ENCODE data around the gene KCNJ1. TPM values are rescaled to one million over a fixed set of nuclear protein-coding genes. Genes with fewer than 3 reads are reported as not detected.
A peak's percentile ranks its signal among the peaks of the same experiment; 100 is the strongest.

The KCNJ1 gene
- polyA plus RNA-seq (ENCODE audit: insufficient read length) = 0.14 TPM

DNA sequence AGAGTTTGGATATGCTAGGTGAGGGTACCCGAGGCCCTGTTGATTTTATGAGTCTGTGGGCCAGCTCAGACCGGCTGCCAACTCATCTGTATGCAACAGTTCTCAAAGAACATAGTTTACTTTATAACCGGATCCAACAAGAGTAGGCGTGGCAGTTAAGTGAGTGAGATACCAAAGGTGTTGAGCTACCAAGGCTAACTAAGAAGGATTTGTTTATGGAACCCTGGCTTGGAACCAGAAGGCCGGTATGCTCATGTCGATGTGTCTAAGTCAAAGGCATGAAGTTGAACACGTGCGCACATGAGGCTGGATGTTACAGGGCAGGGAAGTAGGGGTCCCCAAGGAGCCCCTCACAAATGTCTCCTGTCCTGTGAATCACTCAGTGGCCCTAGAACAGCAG is at the start of gene KCNJ1:
TSS of gene KCNJ1 (minus strand) at position 20 of the 400 bp plus-strand sequence. CDS start 27,053 bp downstream, outside the sequence.
- no peak for DNase-seq

DNA sequence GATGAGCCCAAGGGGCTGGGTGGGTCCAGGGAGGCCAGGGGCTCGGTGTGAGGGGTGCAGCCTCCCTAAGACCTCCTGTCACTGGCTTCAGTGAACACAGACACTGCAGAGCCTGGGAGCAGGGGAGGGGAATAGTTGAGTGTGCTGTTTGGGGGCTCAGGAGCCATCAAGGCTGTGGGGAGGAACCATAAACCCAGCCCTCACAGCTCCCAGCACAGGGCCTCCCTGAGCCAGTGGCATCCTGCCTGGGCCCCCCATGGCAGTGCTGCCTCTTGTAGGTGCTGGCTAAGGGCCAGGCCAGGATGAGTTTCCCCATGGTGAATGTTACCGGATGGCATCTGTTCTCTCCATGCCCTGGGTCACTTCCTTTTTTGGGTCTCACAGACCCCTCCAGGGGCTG is 49.6 kb upstream of the KCNJ1 start:
- no peak for DNase-seq

DNA sequence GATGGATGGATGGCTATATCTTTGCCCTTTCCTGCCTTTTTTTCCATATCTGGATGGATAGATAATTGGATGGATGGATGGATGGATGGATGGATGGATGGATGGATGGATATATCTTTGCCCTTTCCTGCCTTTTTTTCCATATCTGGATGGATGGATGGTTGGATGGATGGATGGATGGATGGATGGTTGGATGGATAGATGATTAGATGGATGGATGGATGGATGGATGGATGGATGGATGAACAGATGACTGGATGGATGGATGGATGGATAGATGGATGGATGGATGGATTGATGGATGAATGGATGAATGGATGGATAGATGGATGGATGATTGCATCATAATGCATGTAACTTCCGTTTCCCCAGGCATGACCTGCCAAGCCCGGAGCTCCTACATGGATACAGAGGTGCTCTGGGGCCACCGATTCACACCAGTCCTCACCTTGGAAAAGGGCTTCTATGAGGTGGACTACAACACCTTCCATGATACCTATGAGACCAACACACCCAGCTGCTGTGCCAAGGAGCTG is 49.0 kb upstream of the KCNJ1 start:
- DNase-seq = no peak

DNA sequence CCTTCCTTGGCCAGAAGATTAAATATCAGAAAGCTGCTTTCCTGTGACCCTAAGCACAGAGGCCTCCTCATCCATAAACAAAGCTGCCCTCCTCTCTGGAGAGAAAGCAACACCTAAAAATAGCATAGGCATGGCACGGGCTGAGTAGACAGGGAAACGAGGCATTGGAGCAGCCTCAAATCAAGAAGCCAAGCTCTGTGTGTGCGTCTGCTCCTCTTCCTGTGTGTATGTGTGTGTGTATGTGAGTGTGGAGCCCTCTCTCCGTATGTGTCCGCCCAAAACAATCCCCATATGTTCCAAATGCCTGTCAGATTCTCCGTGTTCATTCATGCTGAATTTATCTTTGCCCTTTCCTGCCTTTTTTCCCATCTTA is 48.0 kb upstream of the KCNJ1 start:
- DNase-seq = no peak

DNA sequence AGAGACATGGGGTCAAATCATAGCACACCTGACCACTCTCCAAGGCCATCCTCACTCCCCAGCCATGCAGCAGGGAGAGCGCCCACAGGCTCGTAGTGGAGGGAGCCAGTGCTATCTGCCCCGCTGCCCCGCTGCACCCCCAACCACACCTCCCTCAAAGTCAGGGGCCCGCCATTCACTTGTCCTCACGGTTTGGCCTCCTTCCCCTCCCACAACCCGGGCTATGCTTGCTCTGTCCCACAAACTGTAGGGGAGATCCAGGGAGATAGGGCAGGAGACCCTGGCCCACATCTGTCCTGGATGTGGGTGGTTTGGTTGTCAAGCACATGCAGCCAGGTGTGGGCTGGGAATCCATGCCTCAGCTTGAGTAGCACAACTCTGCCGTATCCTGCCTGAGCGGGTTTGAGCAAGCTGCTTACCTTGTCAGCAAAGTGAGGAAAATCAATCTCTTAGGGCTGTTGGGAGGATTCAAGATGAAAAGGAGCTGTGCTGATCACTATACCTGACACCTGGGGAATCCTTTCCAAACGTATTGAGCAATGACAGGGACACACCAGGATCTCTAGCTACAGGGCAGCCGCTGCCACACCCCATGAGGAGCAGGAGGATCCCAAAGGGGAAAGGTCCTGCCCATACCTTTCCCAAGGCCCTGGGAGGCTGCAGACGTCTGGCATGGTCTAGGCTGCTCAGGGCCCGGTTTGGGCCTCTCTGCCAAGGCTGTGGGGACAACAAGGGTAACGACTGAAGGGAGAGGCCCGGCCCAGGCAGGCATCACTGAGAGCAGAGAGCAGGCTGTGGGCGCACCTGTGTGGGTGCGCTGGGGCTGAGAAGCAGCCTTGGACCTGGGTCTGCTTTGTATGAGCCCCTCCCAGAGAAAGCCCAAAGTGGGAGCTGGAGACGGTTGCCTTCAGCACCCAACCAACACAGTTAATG is 47.4 kb upstream of the KCNJ1 start:
- no peak for DNase-seq

DNA sequence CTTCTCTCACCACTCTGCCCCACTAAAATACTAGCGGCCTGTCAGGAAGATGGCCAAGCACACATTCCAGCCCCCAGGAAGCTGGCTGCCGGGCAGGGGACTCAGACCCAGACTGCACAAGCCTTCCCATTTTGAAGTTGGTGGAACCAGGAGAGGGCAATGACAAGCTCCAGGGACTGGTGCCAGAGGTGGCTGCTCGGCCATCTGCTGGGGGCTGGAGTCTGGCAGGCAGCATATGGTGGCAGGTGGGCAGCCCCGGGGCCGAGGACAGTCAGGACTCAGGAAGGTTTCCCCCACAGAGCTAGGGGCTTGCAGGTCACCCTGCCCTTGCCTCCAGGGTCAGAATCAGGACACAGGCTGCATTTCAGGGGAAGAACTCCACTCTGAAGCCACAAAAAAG is 46.7 kb upstream of the KCNJ1 start:
- no peak for DNase-seq

DNA sequence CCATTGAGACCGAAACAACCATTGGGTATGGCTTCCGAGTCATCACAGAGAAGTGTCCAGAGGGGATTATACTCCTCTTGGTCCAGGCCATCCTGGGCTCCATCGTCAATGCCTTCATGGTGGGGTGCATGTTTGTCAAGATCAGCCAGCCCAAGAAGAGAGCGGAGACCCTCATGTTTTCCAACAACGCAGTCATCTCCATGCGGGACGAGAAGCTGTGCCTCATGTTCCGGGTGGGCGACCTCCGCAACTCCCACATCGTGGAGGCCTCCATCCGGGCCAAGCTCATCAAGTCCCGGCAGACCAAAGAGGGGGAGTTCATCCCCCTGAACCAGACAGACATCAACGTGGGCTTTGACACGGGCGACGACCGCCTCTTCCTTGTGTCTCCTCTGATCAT is 44.6 kb upstream of the KCNJ1 start:
- DNase-seq = no peak

DNA sequence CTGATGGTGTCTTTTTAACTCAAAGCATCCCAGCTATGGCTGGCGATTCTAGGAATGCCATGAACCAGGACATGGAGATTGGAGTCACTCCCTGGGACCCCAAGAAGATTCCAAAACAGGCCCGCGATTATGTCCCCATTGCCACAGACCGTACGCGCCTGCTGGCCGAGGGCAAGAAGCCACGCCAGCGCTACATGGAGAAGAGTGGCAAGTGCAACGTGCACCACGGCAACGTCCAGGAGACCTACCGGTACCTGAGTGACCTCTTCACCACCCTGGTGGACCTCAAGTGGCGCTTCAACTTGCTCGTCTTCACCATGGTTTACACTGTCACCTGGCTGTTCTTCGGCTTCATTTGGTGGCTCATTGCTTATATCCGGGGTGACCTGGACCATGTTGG is 44.1 kb upstream of the KCNJ1 start:
- DNase-seq = no peak

DNA sequence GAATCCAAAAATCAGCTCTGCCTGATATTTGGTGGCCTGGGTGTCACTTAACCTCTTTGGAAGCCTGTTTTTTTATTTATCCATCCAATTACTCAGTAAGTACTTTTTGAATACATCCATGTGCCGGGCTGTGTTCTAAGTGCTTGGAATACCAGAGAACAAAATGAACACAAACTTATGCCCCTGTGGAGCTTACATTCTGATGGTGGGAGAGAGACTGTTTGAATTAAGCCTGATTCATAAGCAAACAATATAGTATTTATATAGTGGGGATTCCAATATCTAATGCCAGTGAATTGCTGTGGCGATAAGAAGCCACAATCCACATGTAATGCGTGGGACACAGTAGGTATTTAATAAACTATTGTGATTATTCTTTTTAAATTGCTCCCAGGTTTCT is 43.5 kb upstream of the KCNJ1 start:
- no peak for DNase-seq

DNA sequence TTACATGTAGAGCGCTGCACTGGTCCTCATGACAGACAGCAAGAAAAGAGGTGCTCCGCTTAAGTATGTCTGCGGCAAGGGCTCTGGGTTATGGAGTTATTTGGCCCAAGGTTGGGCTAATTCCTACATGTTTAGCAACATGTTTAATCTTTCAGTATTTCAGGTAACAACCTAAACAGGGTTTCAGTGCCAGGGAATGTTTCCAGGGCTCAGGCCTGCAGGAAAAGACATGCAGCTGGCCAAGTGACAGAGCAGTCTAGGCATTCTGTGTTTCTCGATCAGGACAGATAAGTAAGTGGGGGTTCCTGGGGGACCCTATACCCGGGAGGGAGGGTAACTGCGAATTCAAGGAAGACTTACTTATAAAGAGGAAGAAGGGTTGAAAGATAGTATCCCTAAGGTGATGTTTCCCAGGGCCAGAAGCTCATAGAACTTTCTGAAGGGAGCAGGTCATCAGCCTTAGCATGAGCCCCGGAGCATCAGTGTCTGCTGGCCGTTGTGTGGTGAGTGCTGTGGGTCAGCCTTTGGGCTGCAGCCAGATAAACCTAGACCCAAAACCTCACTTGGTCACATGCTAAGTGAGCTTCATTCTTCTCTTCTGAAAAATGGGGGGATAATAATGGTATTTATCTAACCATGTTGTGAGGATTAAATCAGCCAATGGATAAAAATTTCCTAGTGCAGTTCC is 42.5 kb upstream of the KCNJ1 start:
- no peak for DNase-seq

DNA sequence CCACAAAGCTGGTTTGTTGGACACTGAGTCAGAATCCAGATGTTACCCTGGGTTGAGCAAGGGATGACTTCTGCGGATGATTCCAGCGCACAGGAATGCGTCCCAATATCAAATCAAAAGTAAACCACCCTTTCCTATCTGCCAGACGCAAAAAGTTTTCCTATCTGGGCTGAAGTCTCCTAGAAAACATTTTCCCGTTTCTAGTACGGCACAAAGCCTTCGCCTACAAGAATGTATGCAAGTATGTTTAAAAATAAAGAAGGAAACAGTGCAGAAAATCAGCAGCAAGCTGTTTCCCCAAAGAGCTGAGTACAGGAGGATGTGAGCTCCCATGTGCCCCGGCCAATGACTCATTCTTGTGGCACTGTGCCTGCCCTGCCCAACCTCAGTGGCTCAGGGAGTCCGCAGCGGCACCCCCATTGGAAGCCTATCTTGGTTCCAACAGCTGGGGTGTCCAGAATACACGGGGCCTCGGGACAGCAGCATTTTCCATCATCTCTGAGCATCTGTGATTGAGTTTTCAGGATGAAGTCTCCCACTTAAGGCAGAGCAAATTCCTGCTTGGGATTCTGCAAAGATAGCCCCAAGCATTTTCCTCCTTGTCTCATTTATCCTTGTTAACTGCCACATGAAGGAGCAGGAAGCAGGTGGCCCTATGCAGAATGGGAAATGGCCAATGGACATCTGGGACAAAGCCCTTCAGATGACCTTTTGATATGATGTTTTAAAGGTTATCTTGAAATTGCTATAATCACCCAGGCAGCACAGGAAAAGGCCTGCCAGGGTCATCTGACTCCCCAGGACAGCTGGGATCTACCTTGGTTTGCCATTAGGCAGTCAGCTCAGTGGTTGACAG is 41.5 kb upstream of the KCNJ1 start:
- peak; percentile 54 for DNase-seq

DNA sequence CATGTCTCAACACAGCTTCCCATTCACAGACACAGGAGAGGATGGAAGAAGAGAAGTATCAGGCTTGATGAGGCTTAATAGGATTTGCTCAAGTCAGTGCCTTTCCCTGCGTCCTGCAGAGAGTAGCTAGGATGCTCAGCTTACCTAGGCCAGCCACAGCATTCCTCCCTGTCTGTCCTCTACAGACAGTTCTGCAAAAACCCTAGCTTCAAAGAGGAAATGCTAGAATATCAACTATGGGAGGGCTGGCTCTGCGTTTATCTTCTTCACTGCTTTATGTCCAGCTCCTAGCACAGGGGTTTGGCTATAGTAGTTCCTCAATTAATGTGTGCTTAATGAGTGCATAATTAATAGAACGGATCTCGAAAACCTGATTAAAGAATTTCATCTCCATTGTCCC is 40.5 kb upstream of the KCNJ1 start:
- DNase-seq = no peak

DNA sequence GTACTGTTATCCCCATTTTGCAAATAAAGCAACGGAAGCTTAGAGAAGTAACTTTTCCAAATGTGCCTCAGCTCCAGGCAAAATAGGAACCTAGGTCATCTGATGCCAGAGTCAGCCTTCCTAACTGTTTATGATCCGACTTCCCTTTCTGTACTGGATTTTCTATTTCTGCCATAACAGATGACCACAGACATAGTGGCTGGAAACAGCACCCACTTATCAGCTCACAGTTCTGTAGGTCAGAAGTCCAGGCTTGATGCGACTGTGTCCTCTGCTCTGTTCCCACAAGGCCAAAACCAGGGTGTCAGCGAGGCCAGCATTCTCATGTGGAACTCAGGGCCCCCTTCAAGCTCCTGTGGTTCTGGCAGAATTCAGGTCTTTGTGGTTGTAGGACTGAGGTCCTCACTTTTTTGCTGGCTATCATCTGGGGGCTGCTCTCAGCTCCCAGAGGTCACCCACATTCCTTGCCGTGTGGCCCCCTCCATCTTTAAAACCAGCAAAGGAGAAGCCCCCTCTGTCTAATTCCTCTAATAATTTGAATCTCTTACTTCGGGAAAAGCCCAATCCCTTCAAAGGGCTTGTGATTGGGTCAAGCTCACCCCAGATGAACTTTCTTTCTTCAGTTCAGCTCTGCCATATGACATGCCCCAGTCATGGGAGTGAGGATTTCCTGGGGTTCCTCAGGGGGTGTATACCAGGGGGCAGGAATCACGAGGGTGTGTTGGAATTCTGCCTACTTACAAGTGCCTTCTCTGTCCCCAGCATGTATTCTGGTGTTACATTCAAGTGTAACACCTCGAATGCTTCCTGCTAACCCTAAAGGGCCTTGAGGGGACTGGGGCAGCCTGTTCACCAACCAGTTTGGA is 39.3 kb upstream of the KCNJ1 start:
- DNase-seq = no peak

DNA sequence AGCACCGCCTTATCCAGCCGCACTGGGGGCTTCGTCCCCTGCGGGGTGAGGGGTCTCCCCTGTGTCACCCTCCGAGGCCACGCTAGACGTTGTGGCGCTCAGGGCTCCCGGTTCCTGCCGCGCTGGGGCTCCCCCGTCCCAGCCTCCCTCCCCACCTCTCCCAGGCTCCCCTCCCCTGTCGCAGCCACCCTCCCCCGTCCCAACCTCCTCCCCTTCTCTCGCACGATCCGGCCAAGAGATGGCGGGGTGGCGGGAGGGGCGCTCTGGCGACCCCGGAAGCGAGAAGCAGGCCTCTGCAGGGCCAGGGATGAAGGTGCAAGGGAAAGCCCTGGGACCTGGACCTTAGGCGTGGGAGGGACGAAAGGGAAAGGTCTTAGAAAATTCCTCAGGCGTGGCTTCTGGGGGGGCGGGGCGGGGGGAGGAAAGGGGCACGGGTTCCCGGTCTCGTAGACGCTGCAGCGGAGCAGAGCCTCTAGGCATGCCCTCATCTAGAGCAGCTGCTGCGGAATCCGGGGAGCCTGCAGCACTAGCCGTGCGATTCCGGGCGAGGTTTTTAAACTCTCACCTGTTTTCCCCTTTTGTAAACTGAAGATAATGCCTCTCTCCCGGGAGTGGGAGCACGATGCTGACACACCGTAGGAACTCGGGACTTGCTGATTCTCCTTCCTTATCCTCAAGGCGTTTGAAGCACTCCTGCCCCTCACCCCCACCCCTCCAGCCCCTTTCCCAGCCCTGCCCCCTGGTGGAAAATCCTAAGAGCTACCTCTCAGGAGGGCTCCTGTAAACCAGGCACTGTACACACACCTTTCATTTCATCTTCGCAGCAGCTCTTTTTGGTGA is 38.5 kb upstream of the KCNJ1 start:
- no peak for DNase-seq

DNA sequence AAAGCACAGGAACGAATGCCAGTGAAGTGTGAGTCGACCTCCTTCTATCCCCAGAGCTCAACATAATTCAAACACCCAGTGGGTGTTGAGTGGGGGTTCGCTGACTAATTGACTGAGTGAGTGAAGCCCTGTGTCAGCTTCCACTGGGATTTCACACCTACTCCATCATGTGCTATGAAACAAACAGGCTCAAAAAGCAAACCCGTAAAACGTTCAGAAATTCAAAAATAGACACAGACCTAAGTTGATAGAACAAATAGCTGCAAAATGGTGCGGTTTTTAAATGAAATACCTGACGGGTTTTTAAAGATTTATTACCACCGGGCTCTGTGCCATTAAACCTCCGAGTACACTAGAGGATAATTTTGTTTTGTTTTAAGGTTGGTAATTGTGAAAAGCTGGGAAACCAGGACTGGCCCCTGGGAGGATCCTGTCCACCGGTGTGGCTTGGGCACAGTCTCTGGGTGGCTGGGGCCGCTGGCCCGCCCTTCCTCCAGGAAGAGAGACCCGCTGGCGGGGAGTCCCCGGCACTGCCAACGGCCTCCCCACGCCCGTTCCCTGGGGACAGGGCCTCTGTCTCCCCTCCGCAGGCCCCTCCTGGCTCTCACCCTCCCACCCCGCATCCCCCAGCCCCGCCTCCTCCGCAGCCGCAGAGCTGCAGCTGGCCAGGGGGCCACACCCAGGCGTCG is 37.7 kb upstream of the KCNJ1 start:
- DNase-seq = peak; percentile 37

DNA sequence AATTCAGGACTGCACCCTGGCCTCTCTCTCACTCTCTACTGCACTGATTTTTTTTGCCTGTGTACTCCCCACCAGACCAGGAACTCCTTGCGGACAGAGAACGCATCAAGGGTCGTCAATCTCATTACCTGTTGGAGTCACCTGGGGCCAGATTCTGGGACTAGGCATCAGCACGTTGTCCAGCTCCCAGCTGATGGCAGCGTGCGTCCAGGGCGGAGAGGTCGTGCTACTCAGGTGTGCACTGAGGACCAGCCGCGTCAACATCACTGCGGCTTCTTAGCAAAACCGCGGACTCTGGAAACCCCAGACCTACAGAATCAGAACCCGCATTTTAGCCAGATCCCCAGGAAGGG is 37.2 kb upstream of the KCNJ1 start:
- DNase-seq = no peak

DNA sequence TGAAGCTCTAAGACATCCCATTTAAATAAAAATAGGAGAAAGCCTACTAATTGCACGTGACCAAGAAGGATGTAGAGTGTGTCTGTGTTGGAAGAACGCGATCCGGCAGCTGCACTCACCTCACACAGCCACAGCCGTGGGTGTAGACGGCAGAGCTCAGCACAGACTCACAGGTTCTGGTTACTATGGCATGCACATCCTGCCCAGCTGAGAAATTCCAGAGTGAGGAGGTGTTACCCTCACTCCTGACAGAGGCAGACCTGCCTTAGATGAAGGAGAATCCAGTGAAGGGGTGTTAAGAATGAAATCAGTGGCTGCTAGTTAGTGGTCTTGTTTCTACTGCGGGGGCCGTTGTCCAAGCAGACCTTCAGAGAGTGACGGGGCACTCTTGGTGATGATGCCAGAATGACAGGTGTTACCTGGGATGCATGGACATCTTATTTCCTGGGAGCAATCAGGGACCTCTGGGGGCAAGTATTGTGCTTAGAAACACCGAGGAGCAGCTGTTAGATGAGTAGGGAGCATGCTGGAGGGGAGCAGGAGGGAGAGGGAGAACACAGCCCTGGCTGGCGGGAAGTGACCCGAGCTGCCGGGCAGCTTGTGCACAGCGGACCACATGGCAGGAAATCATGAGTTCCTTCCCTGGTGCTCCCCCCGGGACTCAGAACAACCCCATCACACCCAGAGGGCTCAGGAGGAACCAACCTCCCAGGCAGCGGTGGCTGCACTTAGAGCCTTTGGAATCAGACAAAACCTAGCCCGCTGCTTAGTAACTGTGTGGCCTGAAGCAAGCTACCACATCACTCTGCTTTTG is 36.4 kb upstream of the KCNJ1 start:
- DNase-seq = peak; percentile 43

DNA sequence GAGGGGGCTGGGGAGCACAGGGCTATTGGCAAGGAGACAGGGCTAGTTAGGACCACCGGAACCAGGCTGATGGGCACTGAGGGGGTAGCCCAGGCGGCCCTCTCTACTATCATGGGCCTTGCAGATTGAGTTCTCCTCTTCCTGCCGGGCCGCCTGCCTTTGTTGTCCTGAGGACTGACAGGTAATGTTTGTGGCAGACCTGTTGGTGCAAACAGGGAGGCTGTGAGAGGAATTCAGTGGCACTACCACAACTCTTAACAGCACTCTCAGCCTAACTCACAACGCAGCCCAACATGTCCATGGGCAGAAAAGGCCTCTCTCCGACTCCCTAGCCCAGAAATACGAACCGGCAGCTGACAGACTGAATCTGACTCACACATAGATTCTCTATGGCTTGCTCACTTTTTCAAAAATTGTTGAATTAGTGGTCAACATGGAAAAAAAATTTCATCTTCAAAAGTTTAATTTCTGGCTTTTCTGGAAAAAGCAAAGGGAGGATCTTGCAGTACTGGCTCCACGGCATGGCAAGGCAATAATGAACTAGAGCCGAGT is 35.5 kb upstream of the KCNJ1 start:
- DNase-seq = no peak
